ENCODE data around the gene ALKBH4. TPM values are rescaled to one million over a fixed set of nuclear protein-coding genes. Genes with fewer than 3 reads are reported as not detected.
"Not testable (repeated sequence)": the region's sequence is repeated elsewhere in the genome, so short reads cannot be mapped to it uniquely, and the experiment has no call there.

Gene ALKBH4
- total RNA-seq, 2 donors from 2014 or later, result 9.1 to 11.8 TPM

- DNase-seq, result no peak
- H3K4me3 Mint-ChIP-seq, result no peak overlapping the region
- peaks cover 0 to 3% of the 10 kb centered on the region in 2 donors for H3K36me3 Mint-ChIP-seq (ENCODE audit: insufficient read depth in 2 of 2)
- no peak for ATAC-seq (replicated peaks in 1 of 2)
- H3K27ac Mint-ChIP-seq, result no peak overlapping the region
- no peaks in the 10 kb centered on the region for H3K27me3 Mint-ChIP-seq (ENCODE audit: low read depth)
- H3K9me3 Mint-ChIP-seq, result no peaks in the 10 kb centered on the region
- H3K4me1 Mint-ChIP-seq (ENCODE audit: low read depth), result no peaks in the 10 kb centered on the region
These were observed 9.1 kb downstream of the ALKBH4 start for GRCh38 chr7:102455596-102455995.

GRCh38 chr7:102454932-102455331 lies 9.7 kb downstream of the ALKBH4 start:
- DNase-seq; H3K9me3 Mint-ChIP-seq; H3K27ac Mint-ChIP-seq; H3K4me3 Mint-ChIP-seq; H3K4me1 Mint-ChIP-seq (ENCODE audit: low read depth); ATAC-seq (replicated peaks in 1 of 2); H3K27me3 Mint-ChIP-seq (ENCODE audit: low read depth); H3K36me3 Mint-ChIP-seq (ENCODE audit: insufficient read depth in 2 of 2): not testable (repeated sequence)

GRCh38 chr7:102454468-102454867 lies 10.2 kb downstream of the ALKBH4 start:
- H3K36me3 Mint-ChIP-seq (ENCODE audit: insufficient read depth in 2 of 2), result peaks cover 0 to 3% of the 10 kb centered on the region in 2 donors
- DNase-seq, result no peak
- H3K27me3 Mint-ChIP-seq (ENCODE audit: low read depth), result no peaks in the 10 kb centered on the region
- ATAC-seq (replicated peaks in 1 of 2), result no peak
- no peak overlapping the region for H3K27ac Mint-ChIP-seq
- H3K9me3 Mint-ChIP-seq, result no peaks in the 10 kb centered on the region
- H3K4me1 Mint-ChIP-seq (ENCODE audit: low read depth), result peaks cover 5% of the 10 kb centered on the region
- H3K4me3 Mint-ChIP-seq, result no peak overlapping the region

- Mint-ChIP-seq H3K27me3 (ENCODE audit: low read depth) (no peaks in the 10 kb centered on the region), H3K4me1 (ENCODE audit: low read depth) (peaks cover 5% of the 10 kb centered on the region), H3K4me3 (no peak overlapping the region), H3K9me3 (no peaks in the 10 kb centered on the region), H3K36me3 (ENCODE audit: insufficient read depth in 2 of 2) (peaks cover 0 to 2% of the 10 kb centered on the region in 2 donors), H3K27ac (no peak overlapping the region)
- DNase-seq (no peak), ATAC-seq (replicated peaks in 1 of 2) (no peak)
These were observed 11.3 kb downstream of the ALKBH4 start for GRCh38 chr7:102453319-102453718.

- Mint-ChIP-seq H3K9me3 (no peaks in the 10 kb centered on the region), H3K4me1 (ENCODE audit: low read depth) (peaks cover 5% of the 10 kb centered on the region), H3K27me3 (ENCODE audit: low read depth) (no peaks in the 10 kb centered on the region), H3K4me3 (no peak overlapping the region), H3K36me3 (ENCODE audit: insufficient read depth in 2 of 2) (peaks cover 0 to 2% of the 10 kb centered on the region in 2 donors), H3K27ac (no peak overlapping the region)
- no peak for DNase-seq
- no peak for ATAC-seq (replicated peaks in 1 of 2)
These were observed 12.2 kb downstream of the ALKBH4 start for GRCh38 chr7:102452451-102452850.

- DNase-seq (no peak), ATAC-seq (replicated peaks in 1 of 2) (no peak)
- Mint-ChIP-seq H3K4me3 (no peak overlapping the region), H3K9me3 (no peaks in the 10 kb centered on the region), H3K4me1 (ENCODE audit: low read depth) (peaks cover 5% of the 10 kb centered on the region), H3K27me3 (ENCODE audit: low read depth) (no peaks in the 10 kb centered on the region), H3K36me3 (ENCODE audit: insufficient read depth in 2 of 2) (peaks cover 0 to 2% of the 10 kb centered on the region in 2 donors), H3K27ac (no peak overlapping the region)
These were observed 13.2 kb downstream of the ALKBH4 start for GRCh38 chr7:102451371-102452054.

- Mint-ChIP-seq H3K4me3 (no peak overlapping the region), H3K4me1 (ENCODE audit: low read depth) (peaks cover 5% of the 10 kb centered on the region), H3K9me3 (no peaks in the 10 kb centered on the region), H3K36me3 (ENCODE audit: insufficient read depth in 2 of 2) (peaks cover 0 to 3% of the 10 kb centered on the region in 2 donors), H3K27ac (no peak overlapping the region), H3K27me3 (ENCODE audit: low read depth) (no peaks in the 10 kb centered on the region)
- DNase-seq (peak; percentile 53 to 56), ATAC-seq (replicated peaks in 1 of 2) (peak; percentile 85 to 86)
These were observed 14.4 kb downstream of the ALKBH4 start for GRCh38 chr7:102450242-102450641.

- DNase-seq, result no peak
- peaks cover 5% of the 10 kb centered on the region for H3K4me1 Mint-ChIP-seq (ENCODE audit: low read depth)
- no peak overlapping the region for H3K4me3 Mint-ChIP-seq
- H3K9me3 Mint-ChIP-seq, result no peaks in the 10 kb centered on the region
- peaks cover 0 to 6% of the 10 kb centered on the region in 2 donors for H3K36me3 Mint-ChIP-seq (ENCODE audit: insufficient read depth in 2 of 2)
- no peaks in the 10 kb centered on the region for H3K27me3 Mint-ChIP-seq (ENCODE audit: low read depth)
- no peak overlapping the region for H3K27ac Mint-ChIP-seq
- no peak for ATAC-seq (replicated peaks in 1 of 2)
These were observed 15.5 kb downstream of the ALKBH4 start for GRCh38 chr7:102449136-102449535.

GRCh38 chr7:102447311-102447710 lies 17.4 kb downstream of the ALKBH4 start:
- no peak for ATAC-seq (replicated peaks in 1 of 2)
- Mint-ChIP-seq H3K4me3 (no peak overlapping the region), H3K27ac (no peak overlapping the region), H3K9me3 (no peaks in the 10 kb centered on the region), H3K27me3 (ENCODE audit: low read depth) (no peaks in the 10 kb centered on the region), H3K4me1 (ENCODE audit: low read depth) (peaks cover 5% of the 10 kb centered on the region), H3K36me3 (ENCODE audit: insufficient read depth in 2 of 2) (peaks cover 0 to 6% of the 10 kb centered on the region in 2 donors)
- no peak for DNase-seq

- Mint-ChIP-seq H3K4me3 (no peak overlapping the region), H3K4me1 (ENCODE audit: low read depth) (peaks cover 5% of the 10 kb centered on the region), H3K27ac (peak overlapping the region; percentile 33), H3K36me3 (ENCODE audit: insufficient read depth in 2 of 2) (peaks cover 0 to 6% of the 10 kb centered on the region in 2 donors), H3K27me3 (ENCODE audit: low read depth) (no peaks in the 10 kb centered on the region), H3K9me3 (no peaks in the 10 kb centered on the region)
- DNase-seq (no peak), ATAC-seq (replicated peaks in 1 of 2) (no peak)
These were observed 18.1 kb downstream of the ALKBH4 start for GRCh38 chr7:102446387-102447156.

- no peak overlapping the region for H3K4me3 Mint-ChIP-seq
- H3K27ac Mint-ChIP-seq, result peak overlapping the region; percentile 33
- H3K36me3 Mint-ChIP-seq (ENCODE audit: insufficient read depth in 2 of 2), result peaks cover 0 to 6% of the 10 kb centered on the region in 2 donors
- H3K9me3 Mint-ChIP-seq, result no peaks in the 10 kb centered on the region
- no peaks in the 10 kb centered on the region for H3K27me3 Mint-ChIP-seq (ENCODE audit: low read depth)
- no peak for ATAC-seq (replicated peaks in 1 of 2)
- H3K4me1 Mint-ChIP-seq (ENCODE audit: low read depth), result peaks cover 5% of the 10 kb centered on the region
- no peak for DNase-seq
These were observed 19.0 kb downstream of the ALKBH4 start for GRCh38 chr7:102445674-102446071.

- Mint-ChIP-seq H3K36me3 (ENCODE audit: insufficient read depth in 2 of 2) (peaks cover 0 to 6% of the 10 kb centered on the region in 2 donors), H3K27me3 (ENCODE audit: low read depth) (no peaks in the 10 kb centered on the region), H3K27ac (no peak overlapping the region)
These were observed 19.5 kb downstream of the ALKBH4 start for GRCh38 chr7:102444961-102445673.

More at GRCh38 chr7:102444961-102445673, 19.5 kb downstream of the ALKBH4 start:
- DNase-seq, result no peak
- H3K4me1 Mint-ChIP-seq (ENCODE audit: low read depth), result peaks cover under 1% of the 10 kb centered on the region
- no peak overlapping the region for H3K4me3 Mint-ChIP-seq
- no peaks in the 10 kb centered on the region for H3K9me3 Mint-ChIP-seq
- no peak for ATAC-seq (replicated peaks in 1 of 2)

Measured in activated T-cell treated with anti-CD3 and anti-CD28 coated beads, Interleukin-2, amount 50 U/mL, for 72 hours (primary cell).